GM12892 (cell line): ENCODE results near the gene LCN12.

Source experiments
- POLR2A ChIP-seq: IDR thresholded peaks from 2 replicates; pipeline ENCODE4 v1.6.1; 2011; ENCODE audit warnings: low read depth, low read length, control low read depth
- POLR2AphosphoS5 ChIP-seq: IDR thresholded peaks from 2 replicates; pipeline ENCODE4 v1.6.1; 2011; ENCODE audit warnings: low read depth, low read length, control low read depth

DNA sequence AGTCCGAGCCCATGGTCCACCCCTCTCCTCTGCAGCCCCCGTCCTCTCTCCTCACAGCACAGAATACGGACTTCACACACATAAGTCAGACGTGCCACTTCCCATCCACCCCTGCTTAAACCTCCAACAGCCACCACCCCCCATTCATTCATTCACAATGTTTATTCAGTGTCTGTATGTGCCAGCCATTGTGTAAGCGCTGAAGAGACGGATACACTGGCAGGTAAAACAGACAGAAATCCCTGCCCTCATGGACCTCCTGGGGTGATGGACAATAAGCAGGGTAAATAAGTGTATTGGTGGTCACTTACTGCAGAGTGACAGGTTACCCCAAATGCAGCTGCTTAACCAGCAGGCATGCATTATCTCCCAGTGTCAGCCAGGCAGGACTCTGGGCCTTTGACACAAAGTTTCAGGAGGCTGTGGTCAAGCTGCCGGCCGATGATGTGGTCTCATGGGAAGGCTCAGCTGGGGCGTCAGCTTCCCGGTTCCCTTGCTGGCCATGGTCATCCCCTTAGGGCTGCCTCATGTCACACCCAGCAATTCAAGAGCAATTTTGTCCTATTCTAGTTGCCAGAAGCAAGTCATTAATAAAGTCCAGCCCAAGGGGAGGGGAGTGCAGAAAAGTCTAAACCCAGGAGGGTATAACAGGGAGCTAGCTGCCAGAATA lies 38.3 kb downstream of the LCN12 start:
- TF ChIP-seq POLR2A (no peak), POLR2AphosphoS5 (no peak)
